GM23248 (cell line): ENCODE results near the gene P2RY1. TPM values are rescaled to one million over a fixed set of nuclear protein-coding genes. Genes with fewer than 3 reads are reported as not detected.
A peak's percentile ranks its signal among the peaks of the same experiment; 100 is the strongest.

Source experiments
- DNase-seq: peaks from one replicate; pipeline ENCODE4 v3.0.0-alpha.2; 2015
- H2AFZ ChIP-seq: fragments of 200-600 bp; sonication (generic); 2 replicates; pipeline ENCODE4 v1.6.1; 2016; ENCODE audit warnings: antibody characterized with exemption
- H3F3A ChIP-seq: fragments of 200-600 bp; sonication (generic); 2 replicates; pipeline ENCODE4 v1.6.1; 2016; ENCODE audit warnings: mild to moderate bottlenecking, antibody characterized with exemption, mixed run types; ENCODE audit not compliant: insufficient read depth
- H3K27ac ChIP-seq: fragments of 200-600 bp; sonication (generic); 2 replicates; pipeline ENCODE4 v1.5.1; 2016; ENCODE audit warnings: mild to moderate bottlenecking
- H3K27me3 ChIP-seq: fragments of 200-600 bp; sonication (generic); replicated peaks from 2 replicates; pipeline ENCODE4 v1.6.1; 2016; ENCODE audit warnings: mild to moderate bottlenecking; ENCODE audit not compliant: insufficient read depth
- H3K36me3 ChIP-seq: fragments of 200-600 bp; sonication (generic); 2 replicates; pipeline ENCODE4 v1.6.1; 2016; ENCODE audit warnings: low read depth, mild to moderate bottlenecking
- H3K4me1 ChIP-seq: fragments of 200-600 bp; sonication (generic); 2 replicates; pipeline ENCODE4 v1.6.1; 2016; ENCODE audit warnings: mild to moderate bottlenecking; ENCODE audit not compliant: insufficient read depth
- H3K4me2 ChIP-seq: fragments of 200-600 bp; sonication (generic); one replicate; pipeline ENCODE4 v1.6.1; 2016; ENCODE audit warnings: mild to moderate bottlenecking; ENCODE audit not compliant: unreplicated experiment
- H3K4me3 ChIP-seq: fragments of 200-600 bp; sonication (generic); 2 replicates; pipeline ENCODE4 v1.5.1; 2016; ENCODE audit warnings: mild to moderate bottlenecking
- H3K79me2 ChIP-seq: fragments of 200-600 bp; sonication (generic); 2 replicates; pipeline ENCODE4 v1.6.1; 2016; ENCODE audit warnings: mild to moderate bottlenecking; ENCODE audit not compliant: insufficient read depth
- H3K9ac ChIP-seq: fragments of 200-600 bp; sonication (generic); 2 replicates; pipeline ENCODE4 v1.6.1; 2016; ENCODE audit warnings: mild to moderate bottlenecking
- H3K9me2 ChIP-seq: fragments of 200-600 bp; sonication (generic); 2 replicates; pipeline ENCODE4 v1.6.1; 2016; ENCODE audit warnings: mixed run types, mild to moderate bottlenecking, moderate library complexity; ENCODE audit not compliant: insufficient read depth
- H3K9me3 ChIP-seq: fragments of 200-600 bp; sonication (generic); one replicate; pipeline ENCODE4 v1.6.1; 2017; ENCODE audit warnings: low read depth
- H4K20me1 ChIP-seq: fragments of 200-600 bp; sonication (generic); 2 replicates; pipeline ENCODE4 v1.6.0; 2016; ENCODE audit not compliant: insufficient read depth
- EZH2 ChIP-seq: fragments of 200-600 bp; sonication (generic); IDR thresholded peaks from 2 replicates; pipeline ENCODE4 v1.6.1; 2018; ENCODE audit warnings: antibody characterized with exemption, mild to moderate bottlenecking; ENCODE audit not compliant: insufficient read depth, poor library complexity, severe bottlenecking
- EZH2phosphoT487 ChIP-seq: fragments of 200-600 bp; sonication (generic); IDR thresholded peaks from 2 replicates; pipeline ENCODE4 v1.6.1; 2018; ENCODE audit warnings: antibody characterized with exemption, moderate library complexity, mild to moderate bottlenecking, low read depth; ENCODE audit not compliant: insufficient read depth
- WGBS, 2 experiments: methylation state at CpG; one replicate each; pipeline ENCODE4 v1.1.6; 2015 to 2017; ENCODE audit warnings: low lambda C conversion rate in 2 of 2, low coverage in 1 of 2; ENCODE audit errors: missing lambda C conversion rate in 2 of 2; 5-methylcytosine and 5-hydroxymethylcytosine counted together
- in situ Hi-C: fragments of 300-500 bp; cut with MboI; formaldehyde crosslinking; loops from 2 replicates; pipeline ENCODE4 v1.15.0; 2020
- polyA plus RNA-seq: library from polyadenylated mRNA; unstranded; fragments of >200 nt; fragmentation: Nextera tagmentation; extraction: Ambion mirVana; gene quantifications from 2 replicates; pipeline ENCODE4 v1.2.1, GENCODE V29; 2016
- total RNA-seq: library from RNA; depleted of rRNA; stranded (reverse); fragments of >200 nt; shearing (Covaris generic); gene quantifications from 2 replicates; pipeline ENCODE4 v1.2.3, GENCODE V29; 2014

Gene P2RY1
- total and polyA plus RNA-seq, 2 experiments from 2014 or later, result 0.09 to 0.22 TPM

- H3K4me1 ChIP-seq, result no peaks in the 10 kb centered on the region
- no peaks in the 10 kb centered on the region for H3K9me2 ChIP-seq
- H3K27me3 ChIP-seq, result no peaks in the 10 kb centered on the region
- no peaks in the 10 kb centered on the region for H3K36me3 ChIP-seq
- in situ Hi-C loops, result no loop called here
- TF ChIP-seq EZH2phosphoT487, result no peak
- TF ChIP-seq EZH2, result no peak
- 44 to 63% methylated on average over 2 of the region's 2 CpGs for WGBS, 2 experiments
- no peak overlapping the region for H3K4me3 ChIP-seq
- H3K9ac ChIP-seq, result no peak overlapping the region
- peak overlapping the region; percentile 31; the same call in 1 of the 2 replicates for H2AFZ ChIP-seq
- H3K4me2 ChIP-seq, result no peak overlapping the region
- no peaks in the 10 kb centered on the region for H3K79me2 ChIP-seq
- H3F3A ChIP-seq, result no peaks in the 10 kb centered on the region
- H4K20me1 ChIP-seq, result no peaks in the 10 kb centered on the region
- H3K27ac ChIP-seq, result no peak overlapping the region
- no peaks in the 10 kb centered on the region for H3K9me3 ChIP-seq
- DNase-seq, result peak; percentile 58
Measured at GRCh38 chr3:152853196-152853595, 18.3 kb downstream of the P2RY1 start.

GRCh38 chr3:152857082-152857481 is 22.2 kb downstream of the P2RY1 start:
- no peak overlapping the region for H3K9ac ChIP-seq
- H2AFZ ChIP-seq, result no peak overlapping the region
- no peak overlapping the region for H3K27ac ChIP-seq
- TF ChIP-seq EZH2 (no peak), EZH2phosphoT487 (no peak)
- 79 to 100% methylated on average over 1 of the region's 1 CpG for WGBS, 2 experiments
- H3K4me1 ChIP-seq, result no peaks in the 10 kb centered on the region
- no peaks in the 10 kb centered on the region for H3F3A ChIP-seq
- no peaks in the 10 kb centered on the region for H3K27me3 ChIP-seq
- in situ Hi-C loops, result no loop called here
- no peaks in the 10 kb centered on the region for H3K9me3 ChIP-seq
- no peaks in the 10 kb centered on the region for H4K20me1 ChIP-seq
- H3K4me3 ChIP-seq, result no peak overlapping the region
- no peak overlapping the region for H3K4me2 ChIP-seq
- H3K9me2 ChIP-seq, result no peaks in the 10 kb centered on the region
- no peaks in the 10 kb centered on the region for H3K79me2 ChIP-seq
- H3K36me3 ChIP-seq, result no peaks in the 10 kb centered on the region
- DNase-seq, result peak; percentile 14

GRCh38 chr3:152858170-152858800 is 23.4 kb downstream of the P2RY1 start:
- Histone ChIP-seq H3K4me3 (no peak overlapping the region), H3K9ac (no peak overlapping the region), H3K4me1 (no peaks in the 10 kb centered on the region), H3K36me3 (no peaks in the 10 kb centered on the region), H3K9me3 (no peaks in the 10 kb centered on the region), H4K20me1 (no peaks in the 10 kb centered on the region), H3F3A (no peaks in the 10 kb centered on the region), H3K4me2 (no peak overlapping the region), H2AFZ (no peak overlapping the region), H3K27me3 (no peaks in the 10 kb centered on the region), H3K79me2 (no peaks in the 10 kb centered on the region), H3K27ac (no peak overlapping the region), H3K9me2 (no peaks in the 10 kb centered on the region)
- WGBS, 2 experiments, result 48 to 53% methylated on average over 4 of the region's 4 CpGs
- DNase-seq, result no peak
- in situ Hi-C loops, result no loop called here
- no peak for TF ChIP-seq EZH2phosphoT487
- no peak for TF ChIP-seq EZH2

- H3F3A ChIP-seq, result no peaks in the 10 kb centered on the region
- H3K27me3 ChIP-seq, result no peaks in the 10 kb centered on the region
- no peaks in the 10 kb centered on the region for H3K79me2 ChIP-seq
- no peak overlapping the region for H3K4me2 ChIP-seq
- no peak overlapping the region for H3K4me3 ChIP-seq
- DNase-seq, result no peak
- no peaks in the 10 kb centered on the region for H3K9me2 ChIP-seq
- H4K20me1 ChIP-seq, result no peaks in the 10 kb centered on the region
- H3K27ac ChIP-seq, result no peak overlapping the region
- in situ Hi-C loops, result no loop called here
- H3K4me1 ChIP-seq, result no peaks in the 10 kb centered on the region
- H3K36me3 ChIP-seq, result no peaks in the 10 kb centered on the region
- H3K9ac ChIP-seq, result no peak overlapping the region
- H2AFZ ChIP-seq, result no peak overlapping the region
- no peak for TF ChIP-seq EZH2
- TF ChIP-seq EZH2phosphoT487, result no peak
- H3K9me3 ChIP-seq, result no peaks in the 10 kb centered on the region
- 75 to 82% methylated on average over 1 of the region's 1 CpG for WGBS, 2 experiments
Measured at GRCh38 chr3:152860736-152861135, 25.8 kb downstream of the P2RY1 start.

GRCh38 chr3:152865668-152866245 is 30.8 kb downstream of the P2RY1 start:
- no peak for TF ChIP-seq EZH2
- no peak for TF ChIP-seq EZH2phosphoT487
- no peak overlapping the region for H3K9ac ChIP-seq

More at GRCh38 chr3:152865668-152866245, 30.8 kb downstream of the P2RY1 start:
- H3K27me3 ChIP-seq, result no peaks in the 10 kb centered on the region
- no peaks in the 10 kb centered on the region for H3K9me3 ChIP-seq
- H3K4me1 ChIP-seq, result no peaks in the 10 kb centered on the region
- DNase-seq, result peak; percentile 0
- no peak overlapping the region for H3K27ac ChIP-seq
- no peaks in the 10 kb centered on the region for H3F3A ChIP-seq
- in situ Hi-C loops, result no loop called here
- no peaks in the 10 kb centered on the region for H3K79me2 ChIP-seq
- no peak overlapping the region for H3K4me2 ChIP-seq
- no peaks in the 10 kb centered on the region for H3K9me2 ChIP-seq
- H3K4me3 ChIP-seq, result no peak overlapping the region
- no peak overlapping the region for H2AFZ ChIP-seq
- no peaks in the 10 kb centered on the region for H4K20me1 ChIP-seq
- H3K36me3 ChIP-seq, result no peaks in the 10 kb centered on the region
